ENCODE measurements around the gene DGKG.
A peak's percentile ranks its signal among the peaks of the same experiment; 100 is the strongest.

DGKG gene

GRCh38 chr3:186137051-186137685, 224.9 kb downstream of the DGKG start:
- no peak for DNase-seq (ENCODE audit: low read depth)

DNA sequence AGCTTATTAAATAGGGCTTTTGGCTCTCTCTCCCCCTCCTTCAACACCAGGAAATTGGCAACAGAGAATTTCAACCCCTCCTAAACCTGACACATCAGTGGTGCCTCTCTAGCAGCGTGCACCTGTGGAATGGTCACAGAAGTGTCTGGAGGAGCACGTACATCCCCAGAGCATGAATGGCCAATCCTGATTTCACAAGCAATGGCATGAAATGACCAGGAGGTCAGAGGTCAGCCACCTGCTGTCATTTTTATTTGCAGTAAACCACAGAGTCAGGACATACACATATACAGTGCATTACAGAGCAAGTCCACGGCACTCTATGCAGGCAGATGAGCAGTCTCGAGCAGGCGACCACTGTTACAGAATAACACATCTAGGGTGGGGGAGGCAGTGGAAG, 228.1 kb downstream of the DGKG start:
- DNase-seq (ENCODE audit: low read depth) = no peak

- no peak for DNase-seq (ENCODE audit: low read depth)
These were observed 229.5 kb downstream of the DGKG start for GRCh38 chr3:186132487-186132886.

GRCh38 chr3:186129206-186129605, 232.8 kb downstream of the DGKG start:
- DNase-seq (ENCODE audit: low read depth) = no peak

- no peak for DNase-seq (ENCODE audit: low read depth)
These were observed 233.9 kb downstream of the DGKG start for GRCh38 chr3:186128158-186128557.

GRCh38 chr3:186127463-186127862, 234.6 kb downstream of the DGKG start:
- DNase-seq (ENCODE audit: low read depth) = no peak

DNA sequence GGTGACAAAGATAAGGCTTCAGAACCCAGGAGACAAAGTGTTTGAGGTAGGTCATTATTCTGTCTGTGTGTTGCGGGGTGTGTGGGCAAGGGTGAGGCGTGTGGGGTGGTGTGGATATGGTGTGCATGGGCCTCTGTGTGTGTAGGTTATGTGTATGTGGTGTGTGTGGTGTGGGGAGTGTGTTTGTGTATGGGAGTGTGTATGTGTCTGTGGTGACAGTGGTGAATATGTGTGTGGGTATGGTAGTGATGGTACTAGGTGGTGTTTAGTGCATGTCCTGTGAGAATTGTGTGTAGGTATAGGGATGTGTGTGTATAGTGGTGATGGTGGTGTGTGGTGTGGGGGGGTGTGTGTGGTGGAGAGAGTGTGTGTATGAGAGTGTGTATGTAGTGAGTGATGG, 236.9 kb downstream of the DGKG start:
- no peak for DNase-seq (ENCODE audit: low read depth)

GRCh38 chr3:186124592-186124991, 237.4 kb downstream of the DGKG start:
- DNase-seq (ENCODE audit: low read depth) = no peak

- DNase-seq (ENCODE audit: low read depth) = no peak
These were observed 239.0 kb downstream of the DGKG start for GRCh38 chr3:186123012-186123411.

- no peak for DNase-seq (ENCODE audit: low read depth)
These were observed 240.1 kb downstream of the DGKG start for GRCh38 chr3:186121968-186122367.

DNA sequence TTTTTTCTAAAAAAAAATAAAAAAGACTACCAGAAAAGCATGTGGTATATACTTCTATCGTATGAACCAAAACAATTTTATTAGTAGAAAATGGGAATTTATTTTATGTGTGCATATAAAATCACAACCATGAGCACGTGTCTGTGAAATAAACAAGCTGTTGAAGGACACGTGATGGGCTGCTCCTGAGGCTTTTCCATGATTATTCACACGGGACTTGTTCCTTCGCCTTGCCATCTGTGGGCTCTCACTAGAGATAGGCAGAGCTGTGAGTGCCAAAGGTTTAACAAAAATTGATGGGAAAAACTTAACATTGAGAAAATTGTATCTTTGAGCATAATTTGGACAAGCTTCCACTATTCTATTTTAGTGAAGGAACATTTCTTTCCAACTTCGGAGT, 240.8 kb downstream of the DGKG start:
- no peak for DNase-seq (ENCODE audit: low read depth)

DNA sequence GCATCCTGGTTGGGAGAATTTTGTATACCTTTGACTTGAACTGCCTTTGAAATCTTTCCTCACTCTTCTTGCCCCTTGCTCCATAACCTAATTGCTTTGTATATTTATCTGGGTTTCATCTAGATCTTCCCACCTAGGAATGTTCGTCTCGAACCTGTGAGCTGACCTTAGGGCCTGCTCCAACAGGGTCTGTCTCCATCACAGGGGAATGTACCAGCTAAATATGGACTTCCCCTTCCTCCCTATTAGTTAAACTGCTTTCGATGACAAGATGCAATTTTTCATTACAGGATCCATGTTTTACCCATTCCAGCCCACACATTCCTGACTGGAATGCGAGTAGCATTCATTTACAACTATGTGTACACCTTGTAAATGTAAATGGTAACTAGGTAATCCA, 242.5 kb downstream of the DGKG start:
- DNase-seq (ENCODE audit: low read depth) = no peak

DNA sequence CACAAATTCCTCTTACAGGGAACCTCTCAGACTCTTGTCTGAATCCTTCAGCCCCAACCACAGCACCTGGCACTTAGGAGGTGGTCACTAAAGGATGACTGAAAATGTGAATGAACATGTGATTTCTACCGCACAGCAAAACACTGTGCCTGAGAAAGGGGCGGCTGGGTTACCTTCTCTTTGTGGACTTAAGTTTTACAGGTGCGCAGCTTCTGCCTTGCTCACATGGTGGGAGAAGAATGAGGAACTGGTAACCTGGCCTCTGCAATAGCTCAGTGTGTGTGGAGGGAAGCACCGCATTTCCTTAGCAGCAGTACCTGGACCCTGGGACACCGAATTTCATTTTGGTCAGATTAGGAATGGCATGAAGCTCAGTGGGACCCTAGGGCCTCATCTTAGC, 243.3 kb downstream of the DGKG start:
- DNase-seq (ENCODE audit: low read depth) = no peak

- DNase-seq (ENCODE audit: low read depth) = no peak
These were observed 244.4 kb downstream of the DGKG start for GRCh38 chr3:186117521-186118134.

DNA sequence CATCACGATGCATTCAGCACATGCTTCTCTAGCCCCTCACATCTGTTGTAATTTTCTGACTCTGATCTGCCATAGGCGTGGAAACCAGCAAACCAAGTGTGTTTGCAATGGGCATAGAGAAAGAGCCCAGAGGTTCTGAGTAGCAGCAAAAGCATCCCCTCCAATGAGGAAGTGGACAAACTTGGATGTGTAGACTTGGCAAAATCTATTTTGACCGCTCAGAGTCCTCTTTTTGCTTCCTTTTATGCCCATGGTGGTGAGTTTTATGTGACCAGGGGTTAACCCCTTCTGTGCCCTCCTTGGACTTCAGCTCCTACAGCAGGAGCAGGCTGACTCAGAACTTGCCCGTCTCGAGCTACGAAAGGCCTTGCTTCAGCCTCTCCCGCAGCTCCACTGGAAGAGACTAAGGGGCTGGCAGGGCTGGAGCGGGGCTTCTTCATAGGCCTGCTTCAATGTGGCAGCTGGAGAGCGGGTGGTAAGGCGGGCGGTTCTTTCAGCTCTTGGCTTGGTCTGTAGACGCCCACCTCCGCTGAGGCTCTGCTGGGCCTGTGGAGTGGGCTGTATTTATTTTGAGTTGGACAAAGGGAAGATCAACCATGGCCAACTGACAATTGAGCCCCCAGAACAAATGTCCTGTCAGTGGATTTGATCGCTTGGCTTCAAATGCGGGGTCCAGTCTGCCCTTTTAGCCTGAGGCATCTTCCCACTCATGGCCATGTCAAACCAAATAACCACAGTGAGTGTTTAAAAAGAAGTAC, 246.6 kb downstream of the DGKG start:
- DNase-seq (ENCODE audit: low read depth) = no peak

GRCh38 chr3:186110975-186111974, 250.8 kb downstream of the DGKG start:
- no peak for DNase-seq (ENCODE audit: low read depth)

GRCh38 chr3:186109897-186110803, 251.9 kb downstream of the DGKG start:
- DNase-seq (ENCODE audit: low read depth) = no peak

- peak; percentile 99 for DNase-seq (ENCODE audit: low read depth)
These were observed 252.8 kb downstream of the DGKG start, which contains the start of gene ETV5 for GRCh38 chr3:186108941-186109865. Gene ETV5, minus strand, starts transcription at chr3:186109089. Its CDS starts 3,221 bp downstream, at chr3:186105868.

DNA sequence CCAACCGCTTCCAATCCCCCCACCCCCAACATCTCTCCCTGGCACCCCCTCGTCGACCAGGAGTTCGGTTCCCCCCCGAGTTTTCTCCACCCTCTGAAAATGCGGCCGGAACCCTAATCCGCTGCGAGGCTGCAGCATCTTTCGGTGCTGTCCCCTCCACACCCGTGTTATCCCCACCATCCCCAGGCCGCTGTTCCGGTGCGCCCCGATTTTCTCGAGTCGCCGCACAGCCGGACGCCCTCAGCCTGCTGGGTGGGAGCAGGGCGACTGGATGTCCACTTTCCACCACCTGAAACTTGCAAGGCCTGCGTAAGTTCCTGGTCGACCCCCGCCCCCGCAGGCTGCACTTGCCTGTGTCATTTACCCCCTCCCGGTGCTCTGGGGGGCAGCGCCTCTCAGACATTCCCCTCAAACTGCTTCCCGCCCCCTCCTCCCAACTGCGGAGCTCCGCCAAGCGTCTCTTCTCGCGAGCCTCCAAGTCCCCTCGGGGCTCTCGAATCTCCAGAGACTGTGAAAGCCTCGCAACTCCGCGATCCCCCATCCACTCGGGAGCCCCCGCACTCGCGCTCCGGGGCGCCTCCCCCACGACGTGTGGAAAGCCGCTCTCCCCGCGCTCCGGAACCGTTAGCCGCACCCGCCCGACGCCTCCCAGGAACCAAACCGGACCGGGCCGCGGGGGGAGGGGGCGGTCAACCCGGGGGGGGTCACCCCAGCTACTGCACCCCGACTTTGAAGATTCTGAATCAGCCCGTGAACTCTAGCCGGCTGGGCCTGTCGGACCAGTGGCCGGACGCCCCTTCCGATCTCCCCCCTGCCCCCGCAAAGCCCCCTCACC, 253.7 kb downstream of the DGKG start:
- no peak for DNase-seq (ENCODE audit: low read depth)
